Activated T-helper 1 cell treated with anti-CD3 and anti-CD28 coated beads, Interleukin-2, amount 50 U/mL, for 16 hours (primary cell): ENCODE data around the gene MYMX.
A peak's percentile ranks its signal among the peaks of the same experiment; 100 is the strongest.
"Not testable (repeated sequence)": the region's sequence is repeated elsewhere in the genome, so short reads cannot be mapped to it uniquely, and the experiment has no call there.

Experiments
- DNase-seq, 2 donors: peaks; one replicate each; pipeline ENCODE4 v3.0.0-alpha.2; 2020; ENCODE audit warnings: low read depth in 1 of 2, low spot score in 1 of 2

The MYMX gene

GRCh38 chr6:44216677-44217331, at the start of gene MYMX:
Gene MYMX (plus strand): TSS chr6:44216926. CDS start chr6:44217472, 546 bp downstream.
- no peak for DNase-seq

- DNase-seq, result no peak
These were observed 49.2 kb upstream of the MYMX start for GRCh38 chr6:44167567-44167966.

GRCh38 chr6:44169154-44169553, 47.6 kb upstream of the MYMX start:
- no peak for DNase-seq

GRCh38 chr6:44169886-44170570, 46.7 kb upstream of the MYMX start:
- no peak for DNase-seq

- no peak for DNase-seq
These were observed 44.7 kb upstream of the MYMX start for GRCh38 chr6:44171899-44172546.

DNA sequence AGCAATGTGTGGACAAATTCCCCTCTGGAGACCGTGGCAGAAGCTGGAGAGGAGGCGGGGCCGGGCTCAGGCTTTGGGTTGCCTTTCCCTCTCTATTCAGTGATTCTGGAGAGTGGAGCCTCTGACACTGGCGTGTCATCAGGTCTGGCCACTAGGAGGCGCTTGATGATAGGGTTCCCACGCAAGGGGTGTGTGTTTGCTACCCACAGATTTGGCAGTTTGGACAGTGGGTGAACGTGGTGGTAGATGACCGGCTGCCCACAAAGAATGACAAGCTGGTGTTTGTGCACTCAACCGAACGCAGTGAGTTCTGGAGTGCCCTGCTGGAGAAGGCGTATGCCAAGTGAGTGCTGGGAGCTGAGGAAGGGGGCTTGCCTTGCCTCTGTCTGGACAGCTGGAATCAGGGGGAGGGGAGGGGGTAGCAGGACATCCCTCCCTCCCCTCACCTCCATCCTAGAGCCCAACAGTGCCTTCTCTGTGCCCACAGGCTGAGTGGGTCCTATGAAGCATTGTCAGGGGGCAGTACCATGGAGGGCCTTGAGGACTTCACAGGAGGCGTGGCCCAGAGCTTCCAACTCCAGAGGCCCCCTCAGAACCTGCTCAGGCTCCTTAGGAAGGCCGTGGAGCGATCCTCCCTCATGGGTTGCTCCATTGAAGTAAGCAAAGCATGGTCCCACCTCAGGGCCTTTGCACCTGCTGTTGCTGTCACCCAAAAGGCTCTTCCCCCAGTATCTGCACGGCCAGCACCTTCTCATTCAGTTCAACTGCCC, 43.8 kb upstream of the MYMX start:
- peak; percentile 55 to 61 for DNase-seq

DNA sequence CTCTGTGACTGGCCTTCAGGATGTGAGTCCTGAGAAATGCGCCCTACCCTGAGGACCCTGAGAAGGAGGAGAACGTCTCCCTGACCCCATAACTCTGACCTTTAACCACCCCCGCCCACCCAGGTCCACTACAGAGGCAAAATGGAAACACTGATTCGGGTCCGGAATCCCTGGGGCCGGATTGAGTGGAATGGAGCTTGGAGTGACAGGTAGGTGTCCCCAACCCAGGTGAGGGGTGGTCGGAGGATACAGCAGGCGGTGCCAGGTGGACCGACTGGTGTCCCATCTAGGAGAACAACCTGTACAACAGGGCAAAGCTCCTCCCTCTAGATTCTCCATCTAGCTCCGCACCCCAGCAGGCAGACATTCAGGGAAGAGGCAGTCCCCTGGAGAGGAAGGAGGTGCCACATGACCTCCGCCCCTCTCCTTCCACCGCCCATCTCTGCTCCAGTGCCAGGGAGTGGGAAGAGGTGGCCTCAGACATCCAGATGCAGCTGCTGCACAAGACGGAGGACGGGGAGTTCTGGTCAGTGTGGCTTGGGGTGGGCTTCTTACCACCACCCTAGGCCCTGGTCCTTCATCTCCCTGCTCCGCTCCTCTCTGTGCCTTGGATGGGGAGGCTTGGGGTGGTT, 40.5 kb upstream of the MYMX start:
- DNase-seq, result no peak

DNA sequence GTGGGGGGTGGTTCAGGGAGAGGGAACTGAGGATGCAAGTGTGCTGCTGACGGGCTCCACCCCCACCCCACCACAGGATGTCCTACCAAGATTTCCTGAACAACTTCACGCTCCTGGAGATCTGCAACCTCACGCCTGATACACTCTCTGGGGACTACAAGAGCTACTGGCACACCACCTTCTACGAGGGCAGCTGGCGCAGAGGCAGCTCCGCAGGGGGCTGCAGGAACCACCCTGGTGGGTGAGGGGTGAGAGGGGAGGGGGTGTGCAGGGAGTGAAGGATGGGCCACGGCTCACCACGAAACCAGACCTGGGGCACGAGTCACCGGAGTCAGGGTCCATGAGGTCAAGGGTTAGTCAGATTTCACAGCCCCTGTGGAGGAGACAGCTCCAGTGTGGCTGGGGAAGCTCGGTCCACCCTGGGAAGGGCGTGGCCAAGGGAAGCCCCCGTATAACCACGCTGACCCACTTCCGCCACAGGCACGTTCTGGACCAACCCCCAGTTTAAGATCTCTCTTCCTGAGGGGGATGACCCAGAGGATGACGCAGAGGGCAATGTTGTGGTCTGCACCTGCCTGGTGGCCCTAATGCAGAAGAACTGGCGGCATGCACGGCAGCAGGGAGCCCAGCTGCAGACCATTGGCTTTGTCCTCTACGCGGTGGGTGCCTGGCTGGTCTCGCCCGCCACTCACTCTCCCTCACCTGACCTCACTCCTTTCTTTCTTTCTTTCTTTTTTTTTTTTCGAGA, 39.8 kb upstream of the MYMX start:
- DNase-seq, result no peak

DNA sequence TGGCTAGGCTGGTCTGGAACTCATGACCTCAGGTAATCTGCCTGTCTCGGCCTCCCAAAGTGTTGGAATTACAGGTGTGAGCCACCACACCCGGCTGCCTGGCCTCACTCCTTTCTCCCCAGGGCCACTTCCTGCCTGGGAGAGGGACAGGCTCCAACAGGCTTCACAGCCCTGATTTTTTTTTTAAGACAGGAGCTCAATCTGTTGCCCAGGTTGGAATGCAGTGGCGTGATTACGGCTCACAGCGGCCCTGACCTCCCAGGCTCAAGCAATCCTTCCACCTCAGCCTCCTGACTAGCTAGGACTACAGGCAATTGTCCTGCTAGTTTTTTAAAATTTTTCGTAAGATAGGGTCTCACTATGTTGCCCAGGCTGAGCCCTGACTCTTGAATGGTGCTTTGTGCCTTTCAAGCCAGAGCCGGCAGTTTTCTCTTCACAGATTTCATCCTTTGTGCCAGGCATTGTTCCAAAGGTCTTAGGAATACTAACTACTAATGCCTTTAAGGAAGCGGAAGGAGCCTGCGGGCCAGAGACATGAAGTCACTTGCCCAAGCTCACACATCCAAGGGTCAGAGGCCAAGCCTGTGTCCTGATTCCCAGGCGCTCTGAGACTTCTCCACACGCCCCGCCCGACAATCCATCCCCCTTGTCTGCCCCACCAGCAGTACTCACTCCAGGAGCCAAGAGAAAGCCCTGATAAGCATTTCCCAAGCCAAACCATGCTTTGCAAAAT, 38.9 kb upstream of the MYMX start:
- no peak for DNase-seq

DNA sequence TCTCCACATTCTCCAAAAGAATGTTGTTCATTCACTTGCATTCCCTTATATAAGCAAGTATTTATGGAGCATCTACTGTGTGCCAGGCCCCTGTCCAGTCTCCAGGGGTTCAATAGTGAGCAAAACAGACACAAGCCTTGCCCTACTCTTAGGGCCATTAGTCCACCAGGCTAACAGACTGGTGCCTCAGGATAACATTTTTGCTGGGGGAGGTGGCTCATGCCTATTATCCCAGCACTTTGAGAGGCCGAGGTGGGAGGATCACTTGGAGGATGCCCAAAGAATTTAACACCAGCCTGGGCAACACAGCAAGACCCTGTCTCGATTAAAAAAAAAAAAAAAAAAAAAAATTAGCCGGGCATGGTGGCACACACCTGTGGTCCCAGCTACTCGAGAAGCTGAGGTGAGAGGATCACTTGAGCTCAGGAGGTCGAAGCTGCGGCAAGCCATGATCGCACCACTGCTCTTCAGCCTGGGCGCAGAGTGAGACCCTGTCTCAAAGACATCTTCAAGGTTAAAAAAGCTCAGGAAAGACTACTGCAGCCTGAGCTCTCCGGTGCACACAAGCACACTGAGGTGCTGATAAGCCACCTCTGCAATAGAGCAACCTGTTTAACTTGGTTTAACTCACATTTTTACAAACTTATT, 38.2 kb upstream of the MYMX start:
- DNase-seq, result no peak

DNA sequence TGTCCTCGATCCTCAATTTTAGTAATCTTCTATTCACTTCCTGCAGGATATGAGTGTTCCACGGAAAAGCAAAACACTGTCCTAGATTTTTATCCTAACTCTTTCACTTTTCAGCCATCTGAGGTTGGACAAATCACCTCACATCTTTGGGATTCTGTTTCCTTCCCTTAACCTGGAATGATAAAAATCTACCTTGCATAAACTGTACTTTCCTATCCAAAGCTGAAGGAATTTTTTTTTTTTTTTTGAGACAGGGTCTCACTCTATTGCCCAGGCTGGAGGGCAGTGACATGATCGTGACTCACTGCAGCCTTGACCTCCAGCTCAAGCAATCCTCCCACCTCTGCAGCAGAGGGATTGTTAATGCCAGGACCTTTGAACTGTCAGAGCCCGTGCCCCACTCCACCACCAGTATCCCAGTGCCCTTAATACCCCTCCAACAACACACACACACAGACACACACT, 37.6 kb upstream of the MYMX start:
- no peak for DNase-seq

GRCh38 chr6:44179648-44180047, 37.1 kb upstream of the MYMX start:
- no peak for DNase-seq

DNA sequence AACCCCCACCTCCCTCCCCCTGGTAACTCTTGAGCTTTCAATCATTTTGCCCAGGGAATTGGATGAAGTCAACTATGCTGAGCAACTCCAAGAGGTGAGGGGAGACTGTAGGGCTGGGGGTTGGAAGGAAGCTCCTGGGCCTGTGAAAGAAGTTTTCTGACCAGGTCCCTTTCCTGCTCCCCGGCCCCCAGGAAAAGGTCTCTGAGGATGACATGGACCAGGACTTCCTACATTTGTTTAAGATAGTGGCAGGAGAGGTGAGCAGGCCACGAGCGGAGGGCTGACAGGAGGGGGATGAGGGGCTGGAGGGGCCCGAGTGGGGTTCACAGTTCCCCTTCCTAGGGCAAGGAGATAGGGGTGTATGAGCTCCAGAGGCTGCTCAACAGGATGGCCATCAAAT, 36.3 kb upstream of the MYMX start:
- no peak for DNase-seq

- no peak for DNase-seq
These were observed 35.8 kb upstream of the MYMX start for GRCh38 chr6:44180886-44181285.

- not testable (repeated sequence) for DNase-seq
These were observed 34.9 kb upstream of the MYMX start for GRCh38 chr6:44181784-44182183.

- no peak for DNase-seq
These were observed 33.8 kb upstream of the MYMX start for GRCh38 chr6:44182911-44183390.

DNA sequence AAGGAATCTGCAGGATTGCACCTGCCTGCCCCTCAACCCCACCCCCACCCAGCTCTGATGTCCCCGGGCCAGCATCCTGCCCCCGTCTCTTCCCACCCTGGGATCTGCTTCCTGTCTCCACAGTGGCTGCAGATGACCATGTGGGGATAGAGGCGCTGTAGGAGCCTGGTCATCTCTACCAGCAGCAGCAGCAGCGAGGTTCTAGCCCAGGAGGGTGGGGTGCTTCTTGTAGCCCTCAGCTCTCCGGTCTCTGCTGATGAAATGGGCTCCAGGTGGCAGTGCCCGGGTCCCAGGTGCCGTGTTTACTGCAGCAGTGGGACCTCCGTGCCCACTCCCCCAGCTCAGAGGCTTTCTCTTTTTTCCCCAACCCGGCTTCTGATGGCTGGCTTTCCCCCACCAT, 32.9 kb upstream of the MYMX start:
- no peak for DNase-seq

DNA sequence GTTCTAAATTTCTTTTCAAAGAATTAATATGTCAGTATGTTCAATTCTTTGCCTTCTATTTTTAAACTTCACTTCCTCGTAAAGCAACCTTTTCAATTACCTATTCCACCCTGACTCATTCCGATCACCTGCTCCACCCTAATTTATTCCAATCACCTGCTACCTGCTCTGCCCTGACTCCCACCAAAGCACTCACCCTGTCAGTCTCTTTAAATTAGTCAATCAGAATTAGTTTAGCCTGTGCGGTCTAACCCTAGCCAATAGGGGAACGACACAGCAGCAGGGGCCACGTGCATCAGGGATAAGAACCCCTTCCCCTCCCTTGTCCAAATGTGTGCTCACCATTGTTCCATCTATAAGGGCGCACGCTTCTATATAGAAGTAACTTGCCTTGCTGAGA, 31.4 kb upstream of the MYMX start:
- DNase-seq, result not testable (repeated sequence)
